Skeletal muscle cell (primary cell): ENCODE data around the gene PPIE.
"Not testable (repeated sequence)": the region's sequence is repeated elsewhere in the genome, so short reads cannot be mapped to it uniquely, and the experiment has no call there.

ENCODE experiments used
- DNase-seq: peaks from one replicate; pipeline ENCODE4 v3.0.0-alpha.2; 2010; ENCODE audit warnings: low read depth
- H3K4me3 ChIP-seq: 2 replicates; pipeline ENCODE4 v1.5.1; 2011; ENCODE audit warnings: low read depth, mild to moderate bottlenecking, control low read depth, low read length, moderate library complexity

Gene PPIE

DNA sequence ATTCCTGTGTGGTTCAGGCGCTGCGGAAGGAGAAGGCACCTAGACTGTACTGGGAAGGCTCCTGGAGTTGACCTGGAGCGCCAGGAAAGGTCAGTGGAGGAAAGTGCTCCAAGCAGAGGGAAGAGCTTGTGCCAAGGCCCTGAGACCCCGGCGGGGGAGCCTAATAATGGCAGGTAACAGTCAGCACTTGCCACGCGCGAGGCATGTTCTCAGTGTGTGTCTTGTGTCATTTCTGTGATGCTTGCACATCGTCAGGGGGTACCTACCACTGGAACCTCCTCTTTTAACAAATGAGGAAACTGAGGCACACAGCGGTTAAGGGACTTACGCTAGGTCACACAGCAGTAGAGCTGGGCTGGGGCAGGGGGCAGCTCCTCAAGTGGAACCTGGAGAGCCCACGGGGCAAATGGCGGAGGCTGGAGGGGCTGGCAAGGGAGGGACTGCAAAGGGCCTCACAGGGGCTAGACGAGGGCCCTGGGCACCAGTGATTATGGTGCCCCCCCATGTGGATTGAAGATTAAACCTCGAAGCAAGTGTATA is 51.0 kb downstream of the PPIE start:
- H3K4me3 ChIP-seq: no peak overlapping the region
- no peak for DNase-seq

DNA sequence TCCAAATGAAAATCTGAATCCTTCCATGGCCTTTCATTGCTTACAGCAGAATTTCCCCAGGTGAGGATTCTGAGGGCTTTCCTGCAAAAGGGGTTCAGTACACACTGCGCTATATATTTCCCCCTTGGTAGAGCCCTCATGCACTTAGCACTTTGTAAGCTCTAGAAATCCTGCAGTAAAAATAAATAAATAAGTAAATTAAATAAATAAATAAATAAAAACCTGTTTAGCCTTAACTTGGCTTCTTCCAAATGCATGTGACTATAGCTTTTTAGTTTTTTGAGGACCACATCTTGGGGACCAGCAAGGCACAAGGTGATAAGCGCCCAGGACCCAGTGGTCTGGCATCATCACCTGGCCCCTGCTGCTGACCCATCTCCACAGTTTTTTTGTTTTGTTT is 53.2 kb downstream of the PPIE start:
- DNase-seq: no peak
- H3K4me3 ChIP-seq: no peak overlapping the region

DNA sequence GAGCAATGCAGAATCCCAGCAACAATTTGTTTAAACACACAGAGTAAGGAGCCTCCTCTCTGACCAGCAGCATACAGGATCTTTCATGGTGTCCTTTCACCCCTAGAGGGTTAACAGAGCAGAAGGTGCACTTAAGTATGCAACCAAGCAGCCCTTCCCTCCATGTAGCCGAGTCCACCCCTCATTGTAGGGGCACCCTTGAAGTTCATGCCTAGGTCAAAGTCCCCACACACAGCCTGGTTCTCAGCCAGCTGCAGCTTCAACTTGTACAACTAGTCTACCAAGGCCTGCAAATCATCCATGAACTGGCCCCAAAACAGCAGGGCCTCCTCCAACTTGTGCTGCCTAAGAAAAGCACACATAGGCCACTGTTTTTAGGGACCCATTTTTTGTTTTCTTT is 57.0 kb downstream of the PPIE start:
- no peak overlapping the region for H3K4me3 ChIP-seq
- no peak for DNase-seq

DNA sequence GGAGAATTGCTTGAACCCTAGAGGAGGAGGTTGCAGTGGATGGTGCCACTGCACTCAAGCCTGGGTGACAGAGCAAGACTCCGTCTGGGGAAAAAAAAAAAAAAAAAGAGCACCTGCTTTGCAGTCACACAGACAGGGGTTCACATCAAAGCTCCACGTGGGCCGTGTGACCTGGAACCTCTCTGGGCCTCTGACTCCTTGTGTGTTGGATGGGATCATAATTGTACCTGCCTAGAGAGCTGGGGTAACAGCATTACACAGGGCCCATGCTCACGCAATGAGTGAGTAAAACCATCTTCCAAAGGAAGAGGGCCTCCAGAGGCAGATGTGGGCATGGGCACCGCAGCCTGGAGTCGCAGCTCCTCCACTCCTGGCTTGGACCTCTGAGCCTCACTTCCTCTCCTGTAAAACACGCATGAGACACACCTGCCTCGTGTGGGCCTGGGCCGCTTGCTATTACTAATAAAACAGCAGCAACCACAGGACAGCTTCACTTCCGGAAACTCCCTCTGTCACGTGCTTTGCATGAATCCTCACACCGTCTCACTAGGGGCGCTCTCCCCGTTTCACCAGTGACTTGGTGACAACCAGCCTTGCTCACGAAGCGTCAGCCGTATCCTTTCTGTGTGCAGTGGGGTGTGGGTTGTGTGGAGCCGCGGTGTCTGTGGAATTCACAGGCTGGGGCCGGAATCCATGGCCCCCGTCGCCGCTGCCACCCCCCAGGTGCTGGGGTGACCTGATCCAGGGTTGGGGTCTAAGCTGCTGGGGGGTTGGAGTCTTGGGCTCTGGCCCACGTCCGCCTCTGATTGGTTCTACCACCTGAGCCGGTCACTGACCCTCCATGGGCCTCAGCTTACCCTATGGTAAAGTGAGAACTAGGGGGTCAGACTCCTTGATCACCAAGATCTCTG is 60.4 kb downstream of the PPIE start:
- not testable (repeated sequence) for H3K4me3 ChIP-seq, DNase-seq

DNA sequence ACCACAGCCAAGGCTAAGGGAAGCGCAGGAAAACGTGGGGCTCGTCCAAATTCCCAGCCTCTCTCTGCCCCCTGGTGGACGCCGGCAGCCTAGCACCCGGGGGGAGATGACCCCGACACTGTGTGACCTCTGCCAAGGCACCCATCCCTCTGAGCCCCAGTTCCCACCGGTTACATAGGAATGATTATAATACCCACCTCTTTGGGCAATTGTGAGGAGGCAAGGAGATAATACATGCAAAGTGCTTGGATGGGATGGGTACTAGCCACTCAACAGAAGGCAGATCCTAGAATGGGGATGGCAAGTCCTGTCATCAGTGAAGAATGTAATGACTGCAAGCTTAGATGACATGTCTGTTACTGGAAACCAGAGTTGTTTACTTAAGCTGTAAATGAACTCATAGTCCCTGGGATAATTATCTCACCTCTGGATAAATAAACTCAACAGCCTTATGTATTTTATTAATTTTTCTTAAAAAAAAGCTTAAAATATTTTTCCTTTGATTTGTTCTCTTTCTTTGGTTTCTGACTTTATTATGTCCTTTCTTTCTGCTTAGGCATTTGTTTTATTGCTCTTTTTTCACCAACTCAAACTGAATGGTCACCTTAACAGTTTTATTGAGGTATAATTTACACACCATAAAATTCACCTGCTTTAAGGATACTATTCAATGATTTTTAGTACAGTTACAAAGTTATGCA is 61.2 kb downstream of the PPIE start:
- no peak overlapping the region for H3K4me3 ChIP-seq
- peak; percentile 43 for DNase-seq

DNA sequence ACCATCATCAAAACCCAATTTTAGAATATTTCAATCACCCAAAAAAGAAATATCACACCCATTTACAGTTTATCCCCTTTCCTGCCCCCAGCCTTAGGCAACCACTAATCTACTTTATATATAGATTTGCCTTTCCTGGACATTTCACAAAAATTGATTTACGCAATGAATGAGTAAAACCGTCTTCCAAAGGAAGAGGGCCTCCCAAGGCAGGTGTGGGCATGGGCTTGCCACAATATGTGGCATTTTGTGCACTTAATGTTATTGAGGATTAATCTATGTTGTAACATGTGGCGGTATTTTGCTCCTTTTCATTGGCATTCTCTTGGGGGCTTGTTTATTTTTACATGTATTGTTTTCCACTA is 61.8 kb downstream of the PPIE start:
- no peak for DNase-seq
- no peak overlapping the region for H3K4me3 ChIP-seq

DNA sequence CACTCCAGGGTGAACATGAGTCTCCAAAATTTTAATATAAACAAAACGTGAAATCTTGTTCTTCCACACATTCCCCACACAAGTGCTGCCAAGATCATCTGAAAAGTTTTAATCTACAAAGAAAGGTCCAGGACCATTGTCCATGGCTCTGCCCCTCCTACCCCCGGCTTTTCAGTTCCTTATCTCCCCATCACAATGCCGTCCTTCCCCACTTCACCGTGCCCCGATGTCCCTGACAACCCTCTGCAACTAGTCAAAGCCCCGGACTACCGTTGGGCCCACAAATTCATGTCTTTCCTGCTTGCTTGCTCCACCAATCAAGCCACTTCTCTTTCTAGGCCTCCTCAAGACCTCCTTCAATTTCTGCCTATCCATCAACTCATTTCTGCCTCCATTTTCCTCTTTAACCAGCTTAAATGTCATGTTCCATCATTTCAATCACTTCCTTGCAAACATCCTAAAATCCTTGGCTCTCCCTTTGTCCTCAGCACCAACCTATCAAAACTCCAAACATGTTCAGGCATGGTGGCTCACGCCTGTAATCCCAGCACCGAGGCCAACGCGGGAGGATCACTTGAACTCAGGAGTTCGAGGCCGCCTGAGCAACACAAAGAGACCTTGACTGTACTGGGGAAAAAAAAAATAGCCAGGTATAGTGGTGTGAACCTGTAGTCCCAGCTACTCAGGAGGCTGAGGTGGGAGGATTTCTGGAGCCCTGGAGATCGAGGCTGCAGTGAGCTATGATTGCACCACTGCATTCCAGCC is 64.0 kb downstream of the PPIE start:
- no peak overlapping the region for H3K4me3 ChIP-seq
- DNase-seq: no peak

DNA sequence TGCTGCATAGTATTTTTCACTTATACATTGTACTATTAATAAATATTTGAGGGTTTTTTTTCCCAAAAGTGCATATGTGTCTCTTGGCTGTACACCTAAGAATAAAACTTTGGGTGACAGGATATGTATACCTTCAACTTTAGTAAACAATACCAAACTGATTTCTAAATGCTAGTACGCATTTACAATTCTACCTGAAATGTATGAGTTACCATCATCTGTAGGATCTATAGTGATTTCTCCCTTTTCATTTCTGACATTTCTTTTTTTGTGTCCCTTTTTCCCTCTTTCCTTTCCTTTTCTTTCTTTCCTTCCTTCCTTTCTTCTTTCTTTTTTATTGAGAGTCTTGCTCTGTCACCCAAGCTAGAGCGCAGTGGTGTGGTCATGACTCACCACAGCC is 66.7 kb downstream of the PPIE start:
- DNase-seq: no peak
- no peak overlapping the region for H3K4me3 ChIP-seq

DNA sequence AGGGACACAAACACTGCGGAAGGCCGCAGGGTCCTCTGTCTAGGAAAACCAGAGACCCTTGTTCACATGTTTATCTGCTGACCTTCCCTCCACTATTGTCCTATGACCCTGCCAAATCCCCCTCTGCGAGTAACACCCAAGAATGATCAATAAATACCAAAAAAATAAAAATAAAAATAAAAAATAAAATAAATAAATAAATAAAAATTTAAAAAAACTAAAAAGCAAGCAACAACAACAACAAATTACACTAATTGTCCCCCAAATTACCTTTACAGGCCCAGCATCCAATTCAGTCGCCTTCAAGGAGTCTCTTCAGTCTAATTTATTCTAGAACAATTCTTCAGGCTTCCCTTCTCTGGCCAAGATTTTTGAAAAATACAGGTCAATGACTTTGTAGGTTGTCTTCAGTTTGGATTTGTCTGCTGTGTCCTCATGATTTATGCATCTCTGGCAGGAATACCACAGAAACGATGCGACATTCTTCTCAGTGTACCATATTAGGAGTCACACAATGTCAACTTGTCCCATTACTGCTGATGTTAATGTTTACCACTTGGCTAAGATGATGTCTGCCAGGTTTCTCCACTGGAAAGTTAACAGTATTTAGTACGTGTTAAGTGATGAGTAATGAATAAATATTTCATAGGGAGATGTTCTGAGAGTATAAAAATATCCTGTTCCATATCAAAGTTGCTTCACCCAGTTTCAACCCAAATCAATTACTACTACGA is 70.3 kb downstream of the PPIE start:
- no peak overlapping the region for H3K4me3 ChIP-seq
- DNase-seq: no peak

DNA sequence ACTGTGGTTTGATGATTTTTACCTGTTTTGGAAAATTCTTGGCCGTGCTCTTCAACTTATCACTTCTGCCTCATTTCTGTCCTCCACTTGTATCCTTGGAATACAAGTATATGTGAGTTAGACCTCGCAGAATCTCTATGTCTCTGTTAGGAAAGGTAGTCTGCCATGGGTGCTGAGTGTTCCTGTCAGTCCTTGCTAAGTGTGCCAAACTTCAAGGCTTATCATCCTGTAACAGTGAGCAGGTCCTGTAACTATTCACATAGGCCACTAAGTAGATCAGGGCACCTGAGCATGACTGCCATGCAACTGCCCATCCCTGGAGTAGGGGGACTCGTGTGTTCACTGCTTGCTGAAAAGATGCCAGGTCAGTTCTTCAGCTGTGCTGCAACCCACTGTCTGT is 74.2 kb downstream of the PPIE start:
- no peak for DNase-seq
- H3K4me3 ChIP-seq: no peak overlapping the region
